HCT116 (cell line): Measurements from ENCODE around the gene ZSWIM3. TPM values are rescaled to one million over a fixed set of nuclear protein-coding genes. Genes with fewer than 3 reads are reported as not detected.

Source experiments
- ATAC-seq: fragments of 200-7000 bp; cut with Tn5 transposase; 2 replicates; pipeline ENCODE4 v1.9.1; 2020; ENCODE audit warnings: mild to moderate bottlenecking, moderate library complexity
- BruUV-seq: library from RNA; stranded (reverse); fragments of 400-500 nt; replicated peaks from 2 replicates; lab custom pipeline; 2021; lab: Mats Ljungman, UMichigan
- CTCF ChIA-PET: fragments of 300-600 bp; sonication (Branson Sonifier 250); formaldehyde crosslinking; loops from one replicate; lab custom pipeline; 2021; ENCODE audit warnings: antibody characterized with exemption; lab: Charles Lee
- POLR2A ChIA-PET: fragments of 300-600, 350-600 bp; sonication (Branson Sonifier 250); formaldehyde crosslinking; loops from one replicate; lab custom pipeline; 2021; ENCODE audit warnings: antibody characterized with exemption; lab: Charles Lee
- RAD21 ChIA-PET, 2 experiments: fragments of 300-600 bp; sonication (Branson Sonifier 250); formaldehyde crosslinking; loops; one replicate each; lab custom pipeline; 2023; ENCODE audit warnings: low total read pairs in 2 of 2; ENCODE audit not compliant: uncharacterized antibody in 2 of 2, unreplicated experiment in 2 of 2, low non-redundant PET in 1 of 2; lab: Charles Lee
- DNase-seq: peaks from one replicate; pipeline ENCODE4 v3.0.0-alpha.2; 2010; ENCODE audit warnings: low read depth, low spot score
- H2AFZ ChIP-seq: fragments of 200-600 bp; shearing (Covaris generic), sonication (generic); 2 replicates; pipeline ENCODE4 v1.6.1; 2017; ENCODE audit warnings: low read depth, mixed run types, mixed read lengths, antibody characterized with exemption, low read length; ENCODE audit not compliant: poor library complexity, severe bottlenecking
- H3K27ac ChIP-seq: 2 replicates; pipeline ENCODE4 v1.5.1; 2012; ENCODE audit warnings: low read depth, low read length
- H3K27me3 ChIP-seq: fragments of 200-600 bp; sonication (generic); 2 replicates; pipeline ENCODE4 v1.6.1; 2016; ENCODE audit warnings: mixed run types, low read length, mixed read lengths; ENCODE audit not compliant: insufficient read depth
- H3K36me3 ChIP-seq, 2 experiments: fragments of 200-500 bp in 1 of 2; fragments of 200-600 bp in 1 of 2; sonication (Bioruptor generic) in 1 of 2; sonication (generic) in 1 of 2; 2 replicates each; pipeline versions ENCODE4 v1.5.1 to v1.6.1; 2014 to 2016; ENCODE audit warnings: low read length in 2 of 2, inconsistent platforms in 1 of 2, mixed read lengths in 1 of 2, mixed run types in 1 of 2; ENCODE audit not compliant: insufficient read depth in 2 of 2, control insufficient read depth in 1 of 2
- H3K4me1 ChIP-seq, 2 experiments: fragments of 200-600 bp in 1 of 2; sonication (generic) in 1 of 2; 2 replicates each; pipeline versions ENCODE4 v1.5.1 to v1.6.1; 2012 to 2017; ENCODE audit warnings: low read length in 2 of 2, inconsistent platforms in 1 of 2, mild to moderate bottlenecking in 1 of 2, mixed read lengths in 1 of 2, mixed run types in 1 of 2, moderate library complexity in 1 of 2; ENCODE audit not compliant: insufficient read depth in 2 of 2, control insufficient read depth in 1 of 2
- H3K4me2 ChIP-seq: fragments of 200-600 bp; sonication (generic); 2 replicates; pipeline ENCODE4 v1.6.1; 2017; ENCODE audit warnings: mixed run types, low read length, mixed read lengths
- H3K4me3 ChIP-seq, 2 experiments: fragments of 200-600 bp in 1 of 2; sonication (generic) in 1 of 2; replicated peaks in 1 of 2; 2 replicates each; pipeline ENCODE4 v1.5.1; 2011 to 2016; ENCODE audit warnings: low read length in 2 of 2, control low read depth in 1 of 2, low read depth in 1 of 2, mild to moderate bottlenecking in 1 of 2, mixed read lengths in 1 of 2, mixed run types in 1 of 2
- H3K79me2 ChIP-seq: fragments of 200-600 bp; sonication (generic); 2 replicates; pipeline ENCODE4 v1.6.1; 2017; ENCODE audit warnings: mild to moderate bottlenecking, mixed run types, low read length, moderate library complexity, mixed read lengths; ENCODE audit not compliant: insufficient read depth
- H3K9ac ChIP-seq: fragments of 200-600 bp; sonication (generic); 2 replicates; pipeline ENCODE4 v1.6.1; 2016; ENCODE audit warnings: low read length, mixed read lengths
- H3K9me2 ChIP-seq: fragments of 200-600 bp; sonication (generic), shearing (Covaris generic); 2 replicates; pipeline ENCODE4 v1.6.1; 2017; ENCODE audit warnings: mixed run types, mild to moderate bottlenecking, moderate library complexity; ENCODE audit not compliant: insufficient read depth
- H3K9me3 ChIP-seq, 2 experiments: fragments of 200-500 bp in 1 of 2; fragments of 200-600 bp in 1 of 2; sonication (Bioruptor generic) in 1 of 2; sonication (generic) in 1 of 2; 2 replicates each; pipeline ENCODE4 v1.6.1; 2014 to 2017; ENCODE audit warnings: low read length in 2 of 2, mixed read lengths in 2 of 2, inconsistent platforms in 1 of 2, low read depth in 1 of 2, mild to moderate bottlenecking in 1 of 2, mixed run types in 1 of 2, moderate library complexity in 1 of 2; ENCODE audit not compliant: control insufficient read depth in 1 of 2, insufficient read depth in 1 of 2
- H4K20me1 ChIP-seq: fragments of 200-600 bp; sonication (generic), shearing (Covaris generic); 2 replicates; pipeline ENCODE4 v1.6.1; 2017; ENCODE audit warnings: mixed run types, mild to moderate bottlenecking, moderate library complexity; ENCODE audit not compliant: insufficient read depth
- EGR1 ChIP-seq: IDR thresholded peaks from 2 replicates; pipeline ENCODE4 v1.6.1; 2012; ENCODE audit warnings: low read depth
- EZH2phosphoT487 ChIP-seq: fragments of 200-600 bp; IDR thresholded peaks from 2 replicates; pipeline ENCODE4 v1.6.1; 2018; ENCODE audit warnings: antibody characterized with exemption, borderline replicate concordance
- FOSL1 ChIP-seq: IDR thresholded peaks from 2 replicates; pipeline ENCODE4 v1.6.1; 2012; ENCODE audit warnings: low read depth
- MAX ChIP-seq: IDR thresholded peaks from 2 replicates; pipeline ENCODE4 v1.6.1; 2012
- POLR2A ChIP-seq: IDR thresholded peaks from 2 replicates; pipeline ENCODE4 v1.7.0; 2011; ENCODE audit warnings: borderline replicate concordance; ENCODE audit not compliant: insufficient read depth, insufficient read length; ENCODE audit errors: extremely low read depth
- POLR2AphosphoS5 ChIP-seq: IDR thresholded peaks from 2 replicates; pipeline ENCODE4 v1.6.1; 2011; ENCODE audit warnings: mild to moderate bottlenecking, low read depth, low read length, moderate library complexity
- ZFX ChIP-seq: fragments of 450-650 bp; IDR thresholded peaks from 2 replicates; pipeline ENCODE4 v1.6.1; 2017
- intact Hi-C: fragments of 100-400 bp; cut with micrococcal nuclease; formaldehyde crosslinking; loops from 2 replicates; pipeline ENCODE4 v1.10.0; 2022
- total RNA-seq: library from RNA; stranded (reverse); gene quantifications from one replicate; pipeline ENCODE4 v1.2.1, GENCODE V29; 2021; ENCODE audit not compliant: unreplicated experiment
- TF ChIP-seq, protein P1 (sequence below): IDR thresholded peaks from 2 replicates; pipeline ENCODE4 v1.6.1; 2012

ZSWIM3 gene
- total RNA-seq, 1 experiment from 2014 or later, result 1.8 TPM

DNA sequence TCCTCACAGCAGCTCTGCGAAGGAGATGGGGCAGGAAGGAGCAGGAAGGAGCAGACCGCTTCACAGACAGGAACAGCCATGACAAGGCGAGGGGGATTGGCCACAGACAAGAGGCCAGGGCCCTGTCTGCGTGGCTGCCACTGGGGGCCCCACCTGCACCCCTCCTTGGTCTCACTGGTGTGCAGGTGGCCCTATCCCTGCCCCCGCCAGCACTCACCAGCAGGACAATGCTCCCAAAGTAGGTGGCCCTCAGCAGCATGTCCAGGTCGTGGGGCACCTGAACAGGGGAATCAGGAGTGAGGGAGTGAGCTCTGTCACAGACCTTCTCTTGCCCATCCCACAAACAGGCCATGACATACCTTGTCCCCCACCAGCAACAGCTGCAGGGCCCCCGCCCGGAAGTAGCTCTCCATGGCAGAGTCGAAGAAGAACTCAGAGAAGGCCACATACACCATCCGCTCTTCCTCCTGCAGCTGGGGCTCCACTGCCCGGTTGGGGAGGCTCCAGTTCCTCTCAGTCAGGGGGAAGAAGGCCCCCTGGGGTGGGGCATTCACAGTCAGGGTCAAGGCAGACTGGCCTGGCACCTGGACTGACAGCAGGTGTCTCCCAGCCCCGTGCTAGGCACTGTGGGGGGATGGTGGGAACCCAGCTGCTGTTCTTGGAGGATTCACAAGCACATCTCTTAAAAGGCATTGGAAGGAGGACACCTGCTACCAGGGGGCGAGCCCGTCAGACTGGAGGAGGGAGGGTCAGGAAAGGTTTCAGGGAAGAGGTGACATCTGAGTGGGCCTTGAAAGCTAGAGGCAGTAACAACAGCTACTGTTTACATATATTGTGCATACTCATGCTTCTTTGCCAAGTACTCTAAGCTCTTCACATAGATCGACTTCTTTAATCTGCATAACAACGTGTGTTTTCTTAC is 47.4 kb downstream of the ZSWIM3 start (continued):
- TF ChIP-seq EZH2phosphoT487, result no peak
- no peak for TF ChIP-seq POLR2AphosphoS5
- no peak for TF ChIP-seq EGR1

DNA sequence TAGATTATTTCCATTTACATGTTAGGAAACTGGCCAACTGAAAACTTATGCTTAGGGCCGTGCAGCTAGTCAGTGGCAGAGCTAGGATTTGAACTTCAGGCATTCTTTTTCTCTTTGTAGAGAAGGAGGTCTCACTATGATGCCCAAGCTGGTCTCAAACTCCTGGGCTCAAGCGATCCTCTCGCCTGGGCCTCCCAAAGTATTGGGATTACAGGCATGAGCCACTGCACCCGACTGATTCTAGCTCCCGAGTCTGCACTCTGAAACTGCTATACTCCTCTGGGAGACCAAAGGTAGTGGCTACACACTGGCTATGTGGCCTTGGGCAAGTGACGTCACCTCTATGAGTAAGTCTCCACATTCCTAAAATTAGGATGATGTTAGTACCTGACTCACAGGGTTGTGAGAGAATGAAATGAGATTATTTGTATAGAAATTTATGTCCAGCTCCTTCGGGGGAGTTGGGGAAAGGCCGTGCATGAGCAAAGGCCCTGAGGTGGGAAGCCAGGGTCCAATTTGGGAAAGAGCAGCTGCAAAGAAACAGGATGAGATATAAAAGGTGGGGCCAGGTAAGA is 48.2 kb downstream of the ZSWIM3 start:
- TF ChIP-seq FOSL1, result peak; percentile 36; the same call in 1 of the 2 replicates
- TF ChIP-seq, protein P1, sequence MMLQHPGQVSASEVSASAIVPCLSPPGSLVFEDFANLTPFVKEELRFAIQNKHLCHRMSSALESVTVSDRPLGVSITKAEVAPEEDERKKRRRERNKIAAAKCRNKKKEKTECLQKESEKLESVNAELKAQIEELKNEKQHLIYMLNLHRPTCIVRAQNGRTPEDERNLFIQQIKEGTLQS, result no peak
- TF ChIP-seq MAX, result no peak
- no peak for TF ChIP-seq POLR2A
- TF ChIP-seq ZFX, result no peak
- no peak overlapping the region for H3K27ac ChIP-seq
- ChIA-PET POLR2A (interaction anchor here (0.9 to 2.1 kb wide), 2 partner anchors 24 to 28 kb away, joined by 4 to 6 read pairs; partner anchors contain the start of gene ZSWIM1), CTCF (interaction anchor here (1.5 to 1.6 kb wide), 2 partner anchors 13 to 64 kb away, joined by 3 to 4 read pairs; no protein-coding TSS in a partner anchor), RAD21 (no interaction called here)
- no peaks in the 10 kb centered on the region for H3K9me2 ChIP-seq
- H3K4me1 ChIP-seq, result peaks cover 5 to 23% of the 10 kb centered on the region in 2 experiments
- H3K36me3 ChIP-seq, result no peaks in the 10 kb centered on the region
- no peak overlapping the region for H3K4me3 ChIP-seq
- no peaks in the 10 kb centered on the region for H4K20me1 ChIP-seq
- no peak overlapping the region for H2AFZ ChIP-seq
- H3K9ac ChIP-seq, result no peak overlapping the region
- BruUV-seq, result no TSS peak
- DNase-seq (peak; percentile 48), ATAC-seq (peak; percentile 70)
- intact Hi-C loops, result no loop called here
- H3K9me3 ChIP-seq, result no peaks in the 10 kb centered on the region
- peak overlapping the region; percentile 37 for H3K4me2 ChIP-seq
- H3K79me2 ChIP-seq, result no peaks in the 10 kb centered on the region
- H3K27me3 ChIP-seq, result no peaks in the 10 kb centered on the region
